NCI-H460 (cell line): Measurements from ENCODE around the gene COG8. TPM values are rescaled to one million over a fixed set of nuclear protein-coding genes. Genes with fewer than 3 reads are reported as not detected.

Experiments used
- DNase-seq: peaks from one replicate; pipeline ENCODE4 v3.0.0-alpha.2; 2016; ENCODE audit warnings: low read depth; ENCODE audit errors: extremely low read depth
- total RNA-seq: library from RNA; depleted of rRNA; stranded (reverse); fragments of >200 nt; shearing (Covaris generic); gene quantifications from 2 replicates; pipeline ENCODE4 v1.2.3, GENCODE V29; 2014

COG8 gene
- total RNA-seq, 1 experiment from 2014 or later = 30.4 TPM

DNA sequence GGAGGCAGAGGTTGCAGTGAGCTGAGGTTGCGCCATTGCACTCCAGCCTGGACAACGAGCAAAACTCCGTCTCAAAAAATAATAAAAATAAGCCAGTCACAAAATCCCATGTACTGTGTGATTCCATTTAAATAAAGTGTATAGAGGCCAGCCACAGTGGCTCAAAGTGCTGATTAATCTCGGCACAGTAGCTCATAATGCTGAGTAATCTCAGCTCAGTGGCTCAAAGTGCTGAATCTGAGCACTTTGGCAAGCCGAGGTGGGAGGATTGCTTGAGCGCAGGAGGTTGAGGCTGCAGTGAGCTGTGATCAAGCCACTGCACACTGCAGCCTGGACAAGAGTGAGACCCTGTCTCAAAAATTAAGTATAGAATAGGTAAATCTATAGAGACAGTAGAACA, 7.3 kb upstream of the COG8 start:
- no peak for DNase-seq

DNA sequence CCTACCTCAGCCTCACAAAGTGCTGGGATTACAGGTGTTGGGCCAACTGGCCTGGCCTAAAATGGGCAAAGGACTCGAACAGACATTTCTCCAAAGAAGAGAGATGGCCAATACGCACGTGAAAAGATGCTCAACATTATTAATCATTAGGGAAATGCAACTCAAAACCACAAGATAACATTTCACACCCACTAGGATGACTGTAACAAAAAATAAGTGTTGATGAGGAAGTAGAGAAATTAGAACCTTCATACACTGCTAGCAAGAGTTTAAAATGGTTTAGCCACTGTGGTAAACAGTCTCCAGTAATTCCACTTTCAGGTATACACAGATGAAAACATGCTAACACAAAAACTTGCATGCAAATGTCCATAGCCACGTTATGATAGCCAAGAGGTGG, 6.6 kb upstream of the COG8 start:
- no peak for DNase-seq

DNA sequence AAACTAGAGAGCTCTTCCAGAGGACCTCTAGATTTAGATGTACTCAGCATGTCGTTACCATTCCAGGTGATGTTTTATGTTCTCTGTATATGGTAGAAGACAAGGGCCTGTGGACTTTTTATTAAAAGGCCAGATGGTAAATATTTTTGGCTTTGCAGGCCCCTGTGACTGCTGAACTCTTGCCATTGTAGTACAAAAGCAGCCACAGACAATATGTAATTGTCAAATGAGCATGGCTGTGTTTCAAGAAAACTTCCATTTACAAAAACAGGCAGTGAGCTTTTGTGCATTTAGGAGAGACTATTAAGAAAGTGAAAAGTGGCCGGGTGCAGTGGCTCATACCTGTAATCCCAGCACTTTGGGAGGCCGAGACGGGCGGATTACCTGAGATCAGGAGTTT, 4.8 kb upstream of the COG8 start:
- DNase-seq = no peak

DNA sequence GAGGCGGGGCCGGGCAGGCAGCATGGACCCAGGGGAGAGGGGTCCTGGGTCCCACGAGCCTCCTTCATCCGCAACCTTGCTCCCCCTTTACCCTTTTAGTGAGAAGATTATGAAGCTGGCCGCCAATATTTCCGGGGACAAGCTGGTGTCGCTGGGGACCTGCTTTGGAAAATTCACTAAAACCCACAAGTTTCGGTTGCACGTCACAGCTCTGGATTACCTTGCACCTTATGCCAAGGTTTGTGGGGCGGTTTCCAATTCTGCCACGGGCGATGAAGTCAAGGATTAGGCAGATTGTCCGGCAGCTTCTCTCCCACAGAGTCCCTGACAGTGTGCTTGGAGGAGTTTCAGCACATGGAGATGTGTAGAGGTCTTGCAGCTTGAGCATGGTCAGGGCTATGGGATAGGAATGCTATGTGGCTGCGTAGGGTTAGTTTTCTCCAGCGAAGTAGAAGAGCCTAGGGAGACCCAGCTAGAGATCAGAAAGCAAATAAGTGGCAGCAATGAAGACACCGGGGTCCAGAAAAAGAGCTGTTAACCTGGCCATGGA, 806 bp upstream of the COG8 start:
- DNase-seq = no peak

DNA sequence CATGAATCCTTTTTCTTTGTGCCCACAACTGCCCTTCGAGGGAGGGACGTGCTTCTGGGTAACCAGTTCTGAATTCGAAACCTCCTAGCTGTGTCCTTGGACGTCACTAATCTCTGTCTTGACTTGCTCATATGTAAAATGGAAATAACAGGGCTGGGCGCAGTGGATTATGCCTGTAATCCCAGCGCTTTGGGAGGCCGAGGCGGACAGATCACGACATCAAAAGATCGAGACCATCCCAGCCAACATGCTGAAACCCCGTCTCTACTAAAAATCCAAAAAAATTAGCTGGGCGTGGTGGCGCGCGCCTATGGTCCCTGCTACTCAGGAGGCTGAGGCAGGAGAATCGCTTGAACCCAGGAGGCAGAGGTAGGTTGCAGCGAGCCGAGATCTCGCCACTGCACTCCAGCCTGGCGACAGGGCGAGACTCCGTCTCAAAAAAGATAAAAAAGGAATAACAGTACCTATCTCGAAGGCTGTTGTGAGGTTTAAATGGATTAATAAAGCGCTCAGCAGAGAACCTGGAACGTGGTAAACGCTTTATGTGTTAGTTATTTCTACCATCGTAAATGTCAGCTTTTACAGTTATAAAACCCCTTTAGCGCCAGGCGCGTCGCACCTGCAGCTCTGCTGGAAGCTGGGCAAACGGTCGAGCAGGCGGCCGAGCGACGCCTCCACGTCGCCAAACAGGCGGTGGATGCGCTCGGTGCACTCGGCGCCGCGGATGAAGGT, 641 bp downstream of the COG8 start:
- DNase-seq = no peak

DNA sequence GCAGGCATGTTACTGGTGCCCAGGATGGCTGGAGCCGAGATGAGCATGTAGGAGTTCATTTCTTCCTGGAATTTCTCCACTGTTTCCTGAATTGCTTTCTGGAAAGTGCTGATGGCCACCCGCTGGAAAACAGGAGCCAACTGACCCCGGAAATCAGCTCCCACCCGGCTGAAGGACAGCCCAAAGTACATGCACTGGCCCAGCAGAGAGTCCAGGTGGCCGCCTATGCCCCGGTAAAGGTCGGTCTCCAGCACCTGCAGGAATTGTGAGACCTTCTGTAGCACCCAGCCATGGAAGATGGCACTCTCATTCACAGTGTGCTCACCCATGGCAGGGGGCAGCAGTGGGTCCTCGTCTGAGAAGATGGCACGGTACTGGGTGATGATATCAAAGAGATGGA, 4.7 kb downstream of the COG8 start:
- no peak for DNase-seq

DNA sequence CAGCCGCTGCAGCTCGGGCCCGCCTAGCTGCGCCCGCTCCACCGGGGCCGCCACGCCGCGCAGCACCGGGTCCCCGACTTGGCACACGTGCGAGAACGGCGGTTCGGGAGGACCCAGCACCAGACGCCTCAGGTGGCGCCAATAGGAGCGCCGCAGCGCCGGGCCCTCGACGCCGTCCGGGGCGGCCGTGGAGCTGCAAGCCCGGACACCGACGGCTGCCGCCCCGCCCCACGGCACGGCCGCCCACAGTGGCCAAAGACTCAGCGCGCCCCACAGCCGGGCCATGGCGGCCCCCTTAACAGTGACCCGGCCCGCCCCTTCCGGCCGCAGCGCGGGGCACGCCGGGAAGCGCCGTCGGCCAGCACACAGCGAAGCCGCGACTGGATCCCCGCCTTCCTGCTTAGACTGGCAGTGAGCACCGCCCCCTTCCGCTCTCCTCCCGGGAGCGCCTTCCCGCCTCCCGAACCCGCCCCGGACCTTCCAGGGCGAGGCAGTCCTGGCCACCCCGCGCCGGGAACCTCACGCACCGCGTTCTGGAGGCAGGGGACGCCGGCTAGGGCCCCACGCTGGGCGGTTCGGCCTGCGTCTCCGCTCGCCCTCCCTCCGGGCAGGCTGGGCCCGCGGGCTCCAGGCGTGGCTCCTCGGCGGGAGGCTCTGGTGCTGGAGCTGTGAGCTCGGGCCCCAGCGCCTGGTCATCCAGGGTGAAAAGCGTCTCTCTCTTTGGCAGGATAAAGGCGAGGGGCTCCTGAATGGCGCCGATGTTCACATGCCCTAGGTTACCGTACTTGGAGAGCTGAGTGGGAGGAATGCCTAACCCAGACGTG, 8.9 kb downstream of the COG8 start, which contains the start of gene PDF:
Gene PDF, minus strand, starts transcription at position 303 of the 824 bp plus-strand sequence. Its CDS starts 18 bp downstream, at position 285.
- peak; percentile 81 for DNase-seq

DNA sequence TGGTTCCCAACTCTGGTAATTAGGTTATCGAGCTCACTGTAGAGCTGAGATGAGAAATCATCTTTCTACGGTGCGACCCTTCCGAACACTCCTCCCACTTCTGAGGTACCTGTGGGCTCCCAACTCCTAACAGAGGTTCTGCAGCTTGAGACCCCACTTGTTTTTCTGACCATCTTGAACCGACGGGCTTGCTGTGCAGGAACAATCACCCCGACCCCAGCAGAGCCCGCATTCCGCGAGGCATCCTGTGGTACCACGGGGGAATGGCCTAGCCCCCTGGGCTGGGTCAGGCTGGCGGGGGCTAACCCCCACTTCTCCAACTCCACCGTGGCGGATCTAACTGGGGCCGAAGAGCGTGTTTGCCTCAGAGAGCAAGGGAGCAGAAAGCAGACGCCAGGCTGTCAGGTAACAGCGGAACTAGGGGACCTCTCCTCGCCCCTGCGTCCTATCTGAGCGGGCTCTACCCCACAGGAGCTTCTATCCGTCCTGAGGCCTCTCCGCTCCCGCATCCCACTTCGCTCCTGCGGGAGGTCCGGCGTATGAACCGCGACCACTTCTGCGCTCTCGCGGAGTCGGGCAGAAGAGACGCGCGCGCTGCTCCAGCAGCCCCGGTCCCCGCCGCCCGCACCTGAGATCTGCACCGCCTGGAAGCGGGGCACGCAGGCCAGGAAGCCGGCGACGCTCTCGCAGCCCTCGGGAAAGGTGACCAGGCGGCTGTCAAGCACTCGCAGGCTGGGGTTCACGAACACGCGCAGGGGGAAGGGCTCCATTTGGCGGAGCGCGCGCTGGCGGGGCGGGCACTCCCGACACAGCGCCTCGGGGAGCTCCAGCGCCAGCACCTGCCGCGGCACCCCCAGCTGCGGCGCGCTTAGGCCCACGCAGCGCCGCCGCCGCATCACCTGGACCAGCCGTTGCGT, 9.7 kb downstream of the COG8 start:
- no peak for DNase-seq

DNA sequence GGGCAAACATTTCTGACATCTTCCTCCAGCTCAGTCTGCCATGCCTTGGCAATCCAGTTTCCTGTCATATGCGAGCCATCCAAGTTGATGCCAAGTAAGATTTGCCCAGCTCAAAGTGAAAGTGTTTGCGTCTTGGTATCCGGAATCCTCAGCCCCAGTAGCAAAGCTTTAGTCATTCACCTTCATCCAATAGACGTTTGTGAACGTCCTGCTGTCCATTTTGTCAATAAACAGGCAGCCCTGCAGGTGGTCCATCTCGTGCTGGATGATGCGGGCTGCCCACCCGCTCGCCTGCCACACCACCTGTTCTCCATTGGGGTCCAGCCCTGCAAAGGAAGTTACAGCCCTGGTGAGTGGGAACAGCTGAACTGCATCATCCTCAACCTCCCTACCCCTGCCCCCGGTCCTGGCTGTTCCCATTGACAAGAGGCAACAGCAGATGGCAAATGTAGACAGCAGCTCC, 10.5 kb downstream of the COG8 start:
- peak; percentile 26 for DNase-seq

DNA sequence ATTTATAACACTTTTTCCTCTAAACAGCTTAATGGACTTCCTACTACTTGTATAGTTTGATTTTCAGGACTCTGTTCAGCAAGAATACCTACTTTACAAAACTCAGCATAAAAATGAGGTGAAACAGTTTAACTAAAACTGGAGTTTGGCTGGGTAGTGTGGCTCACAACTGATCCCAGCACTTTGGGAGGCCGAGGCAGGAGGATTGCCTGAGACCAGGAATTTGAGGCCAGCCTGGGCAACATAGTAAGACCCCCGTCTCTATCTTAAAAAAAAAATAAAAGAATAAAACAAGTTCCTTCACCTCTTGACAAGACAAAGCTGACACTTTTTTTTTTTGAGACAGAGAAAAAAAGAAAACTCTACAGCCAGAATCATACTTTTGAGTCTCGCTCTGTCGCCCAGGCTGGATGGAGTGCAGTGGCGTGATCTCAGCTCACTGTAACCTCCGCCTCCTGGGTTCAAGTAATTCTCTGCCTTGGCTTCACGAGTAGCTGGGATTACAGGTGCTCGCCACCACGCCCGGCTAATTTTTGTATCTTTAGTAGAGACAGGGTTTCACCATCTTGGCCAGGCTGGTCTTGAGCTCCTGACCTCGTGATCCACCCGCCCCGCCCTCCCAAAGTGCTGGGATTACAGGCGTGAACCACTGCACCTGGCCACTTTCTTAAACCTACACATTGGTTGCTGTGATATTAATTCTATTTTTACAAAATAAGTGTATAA, 11.6 kb downstream of the COG8 start:
- no peak for DNase-seq

DNA sequence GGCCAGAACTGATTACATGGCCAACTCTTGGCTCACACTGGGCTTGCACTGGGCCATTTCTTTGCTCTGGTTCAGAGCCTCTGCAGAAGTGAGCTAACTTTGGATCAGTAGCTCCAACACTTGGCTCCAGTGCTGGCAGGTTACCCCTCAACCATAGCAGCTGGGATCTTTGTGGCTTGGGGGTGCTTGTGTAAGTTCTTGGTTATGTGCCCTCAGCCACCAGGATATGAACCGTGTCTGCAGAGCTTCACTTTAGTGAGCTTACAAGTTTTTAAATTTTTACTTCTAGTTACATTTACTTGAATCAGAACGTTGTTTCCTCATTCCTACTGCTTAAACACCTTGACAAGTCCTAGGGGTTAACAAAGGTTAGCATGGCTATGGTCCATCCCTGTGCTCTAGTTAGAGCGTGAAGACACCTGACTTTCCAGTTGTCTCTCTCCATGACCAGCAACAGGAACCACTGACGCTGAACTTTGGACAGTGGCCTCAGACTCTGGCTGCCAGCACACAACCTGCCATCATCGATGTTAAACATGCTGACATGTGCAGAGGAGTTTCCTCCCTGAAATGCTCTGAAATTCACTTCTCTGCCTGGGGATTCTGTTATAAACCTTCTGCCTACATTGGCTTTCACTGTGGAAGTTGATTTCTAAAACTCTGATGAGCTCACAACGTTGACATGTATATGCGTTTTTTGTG, 13.0 kb downstream of the COG8 start:
- no peak for DNase-seq

DNA sequence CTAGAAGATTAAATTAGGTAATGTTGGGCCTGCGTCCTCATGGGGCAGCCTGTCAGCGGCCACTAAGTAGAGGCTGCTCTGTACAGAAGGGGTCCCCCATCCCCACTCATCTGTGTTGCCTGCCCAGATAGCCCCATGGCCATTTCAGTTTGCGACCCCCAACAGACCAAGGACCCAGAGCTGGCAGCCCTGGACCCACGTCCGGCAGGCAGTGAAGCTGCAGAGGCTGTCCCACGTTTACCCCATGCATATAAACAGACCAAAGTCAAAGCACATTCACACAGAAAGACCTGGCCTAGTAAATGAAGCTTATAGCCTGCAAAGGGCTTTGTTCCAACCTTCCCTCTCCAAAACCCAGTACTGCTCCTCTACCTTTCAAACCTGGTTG, 13.6 kb downstream of the COG8 start:
- DNase-seq = no peak

DNA sequence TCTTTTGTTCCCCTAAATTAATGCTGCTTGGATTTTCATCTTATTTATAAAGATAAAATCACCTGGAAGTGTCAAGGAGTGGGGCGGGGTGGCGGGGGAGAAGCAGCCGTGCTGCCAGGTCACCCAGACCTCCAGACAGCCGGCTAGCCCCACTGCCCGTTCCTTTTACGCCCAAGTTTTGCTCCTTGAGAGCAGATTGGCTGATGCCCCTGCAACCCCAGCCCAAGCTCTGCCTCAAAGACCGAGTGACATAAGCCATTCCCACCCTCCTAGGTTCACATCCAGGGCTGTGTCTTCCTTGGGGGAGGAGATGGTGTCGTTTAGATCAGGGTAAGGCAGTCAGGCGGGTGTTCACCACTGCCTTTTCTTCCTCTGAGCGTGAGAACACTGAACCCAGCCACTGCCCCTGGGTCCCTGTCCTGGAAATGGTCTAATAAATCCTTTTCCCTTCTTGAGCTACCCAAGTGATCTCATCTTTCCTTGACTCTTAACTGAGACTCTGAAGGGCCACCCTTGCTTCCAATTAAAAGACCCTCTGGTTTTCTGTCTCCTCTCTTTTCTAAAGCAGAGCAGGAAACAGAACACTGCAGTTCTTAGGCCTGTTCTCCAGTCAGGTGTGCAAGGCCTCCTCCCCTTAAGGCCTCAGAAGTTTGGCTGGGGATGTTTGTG, 14.6 kb downstream of the COG8 start:
- DNase-seq = no peak

DNA sequence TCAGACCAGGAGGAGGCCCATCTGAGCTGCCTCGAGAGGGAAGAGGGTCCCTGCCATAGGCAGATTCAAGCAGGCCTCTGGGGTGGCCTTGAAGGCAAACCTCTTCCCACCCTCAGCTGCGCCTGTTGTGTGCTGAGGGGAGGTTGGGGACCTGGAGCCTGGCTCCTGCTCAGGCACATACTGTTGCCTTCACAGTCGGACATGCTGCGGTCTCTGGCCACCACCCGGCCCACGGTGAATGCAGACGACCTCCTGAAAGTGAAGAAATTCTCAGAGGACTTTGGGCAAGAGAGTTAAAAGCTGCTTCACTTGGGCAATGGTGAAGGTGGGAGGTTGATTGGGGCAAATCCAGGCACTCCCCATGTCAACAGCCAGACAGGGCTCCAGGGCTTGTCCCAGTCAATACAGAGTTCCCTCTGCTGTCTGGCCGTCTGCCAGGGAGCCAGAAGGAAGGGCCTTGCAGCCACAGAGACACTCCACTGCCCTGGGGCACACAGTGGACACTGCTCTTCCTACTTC, 15.3 kb downstream of the COG8 start:
- DNase-seq = no peak

DNA sequence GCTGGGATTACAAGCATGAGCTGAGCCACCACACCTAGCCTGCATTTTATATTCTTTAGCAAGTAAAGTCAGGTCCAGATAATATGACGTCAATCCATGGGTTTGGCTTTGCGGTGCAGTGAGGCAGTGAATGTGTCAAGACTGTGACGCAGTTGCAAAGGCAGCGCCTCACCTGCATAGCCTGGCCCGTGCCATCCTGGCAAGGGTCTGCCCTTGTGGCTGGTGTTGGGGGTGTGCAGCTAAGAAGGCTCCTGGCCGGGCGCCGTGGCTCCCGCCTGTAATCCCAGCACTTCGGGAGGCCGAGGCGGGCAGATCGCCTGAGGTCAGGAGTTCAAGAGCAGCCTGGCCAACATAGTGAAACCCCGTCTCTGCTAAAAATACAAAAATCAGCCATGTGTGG, 15.9 kb downstream of the COG8 start:
- DNase-seq = no peak

DNA sequence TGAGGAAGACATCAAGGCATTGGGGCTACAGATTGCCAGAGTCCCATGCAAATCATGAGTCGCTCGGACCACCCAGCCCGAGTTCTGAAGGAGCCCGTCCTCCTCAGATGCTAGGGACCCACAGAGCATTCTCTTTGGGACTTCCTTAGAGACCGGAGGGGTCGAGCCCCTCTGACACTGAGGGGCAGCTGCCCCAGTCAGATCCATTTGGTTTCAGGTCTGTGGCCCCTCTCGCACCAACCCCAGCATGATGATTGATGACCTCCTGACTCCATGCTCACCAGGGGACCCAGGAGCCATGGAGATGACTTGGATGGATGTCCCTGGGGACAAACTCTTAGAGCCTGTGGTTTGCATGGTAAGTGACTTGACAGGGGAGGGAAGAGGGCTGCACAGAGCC, 17.0 kb downstream of the COG8 start:
- no peak for DNase-seq

DNA sequence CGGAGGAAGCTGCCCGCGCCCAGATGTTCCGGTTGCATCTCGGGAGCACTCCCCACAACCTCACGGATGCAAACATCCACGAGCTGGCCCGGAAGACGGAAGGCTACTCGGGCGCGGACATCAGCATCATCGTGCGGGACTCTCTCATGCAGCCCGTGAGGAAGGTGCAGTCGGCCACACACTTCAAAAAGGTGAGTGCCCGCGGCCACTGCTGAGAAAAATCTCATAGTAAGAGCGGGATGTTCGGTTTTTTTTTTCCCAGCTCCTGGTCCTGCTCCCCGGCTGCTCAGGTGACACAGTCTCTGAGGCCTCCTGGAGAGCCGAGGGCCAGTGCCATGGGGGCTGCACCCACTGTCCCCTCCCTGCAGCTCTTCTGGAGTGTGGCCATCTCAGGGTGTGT, 18.3 kb downstream of the COG8 start:
- DNase-seq = no peak

DNA sequence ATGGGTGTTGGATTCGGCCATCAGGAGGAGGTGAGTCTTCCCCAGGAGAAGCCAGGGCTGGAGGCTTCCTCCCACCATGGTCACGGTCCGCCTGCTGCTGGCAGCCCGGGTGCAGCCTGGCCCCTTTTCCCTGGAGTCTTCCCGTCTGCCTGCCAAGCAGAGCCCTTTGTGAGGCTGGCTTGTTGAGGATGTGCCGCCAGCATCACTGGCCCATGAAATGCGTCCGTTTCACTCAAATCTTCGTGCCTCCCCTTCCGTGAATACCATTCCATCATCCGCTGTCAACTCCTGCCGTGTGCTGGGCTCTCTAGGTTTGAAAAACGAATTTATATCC, 18.7 kb downstream of the COG8 start:
- no peak for DNase-seq
